Stimulated activated naive CD8-positive, alpha-beta T cell treated with anti-CD3 and anti-CD28 coated beads, Interleukin-15, Interleukin-2, amounts not matched to agents 100 ng/mL and 50 ng/mL, for 24 hours (primary cell): ENCODE results near the gene TANGO6.
"Not testable (repeated sequence)": the region's sequence is repeated elsewhere in the genome, so short reads cannot be mapped to it uniquely, and the experiment has no call there.

Experiments
- H3K27ac Mint-ChIP-seq: one replicate; pipeline ENCODE4 v1.8.0; 2021; ENCODE audit warnings: mild to moderate bottlenecking, mixed read lengths
- H3K27me3 Mint-ChIP-seq: one replicate; pipeline ENCODE4 v1.8.0; 2021; ENCODE audit warnings: mixed read lengths
- H3K36me3 Mint-ChIP-seq: one replicate; pipeline ENCODE4 v1.8.0; 2021; ENCODE audit warnings: low read depth, mixed read lengths
- H3K4me1 Mint-ChIP-seq: one replicate; pipeline ENCODE4 v1.8.0; 2021; ENCODE audit warnings: low read depth, mixed read lengths
- H3K4me3 Mint-ChIP-seq: one replicate; pipeline ENCODE4 v1.8.0; 2021; ENCODE audit warnings: mild to moderate bottlenecking, mixed read lengths
- H3K9me3 Mint-ChIP-seq: one replicate; pipeline ENCODE4 v1.8.0; 2021; ENCODE audit warnings: mixed read lengths

Gene TANGO6

DNA sequence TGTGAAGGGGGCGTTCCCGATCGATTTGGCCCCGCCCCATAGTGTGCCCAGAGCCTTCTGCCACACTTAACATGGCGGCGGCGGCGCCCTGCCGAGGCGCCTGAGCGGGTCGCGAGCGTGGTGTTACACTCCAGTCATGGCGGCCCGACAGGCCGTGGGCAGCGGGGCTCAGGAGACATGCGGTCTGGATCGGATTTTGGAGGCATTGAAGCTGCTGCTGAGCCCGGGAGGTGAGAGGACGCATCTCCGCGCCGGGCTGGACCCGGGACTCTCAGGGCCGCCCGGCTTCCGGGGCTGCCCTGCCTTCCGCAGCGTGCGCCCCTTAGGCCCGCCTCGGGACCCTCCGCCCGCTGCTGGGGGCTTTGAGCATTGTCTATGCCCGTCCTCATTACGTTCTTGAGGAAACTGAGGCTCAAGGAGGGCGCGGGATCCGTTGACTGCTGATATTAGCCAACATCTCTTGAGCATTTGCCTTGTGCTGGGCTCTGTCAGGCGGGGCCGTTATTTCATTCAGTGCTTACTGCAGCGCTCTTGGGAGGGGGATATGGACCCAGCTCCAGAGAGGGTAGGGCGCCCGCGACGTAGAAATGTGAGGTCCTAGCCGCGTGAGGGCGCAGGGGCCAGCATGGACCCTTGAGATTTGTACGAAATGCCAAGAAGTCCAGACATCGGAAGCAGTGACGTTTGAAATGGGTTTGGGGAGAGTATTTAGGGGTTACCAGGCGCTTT lies at the start of gene TANGO6:
TSS of gene TANGO6 (plus strand) at position 50 of the 729 bp plus-strand sequence. CDS start at position 137, 87 bp downstream.
- Mint-ChIP-seq H3K4me3 (peak within 1 kb of the TSS; percentile 90), H3K27ac (peak within 1 kb of the TSS; percentile 96), H3K27me3 (no peaks in the 10 kb centered on the region), H3K4me1 (peaks cover 37% of the 10 kb centered on the region), H3K9me3 (no peaks in the 10 kb centered on the region), H3K36me3 (no peaks in the 10 kb centered on the region)

- Mint-ChIP-seq H3K4me1 (no peaks in the 10 kb centered on the region), H3K9me3 (no peaks in the 10 kb centered on the region), H3K4me3 (no peak overlapping the region), H3K27me3 (peaks cover 4% of the 10 kb centered on the region), H3K27ac (no peak overlapping the region), H3K36me3 (no peaks in the 10 kb centered on the region)
These were observed 44.9 kb upstream of the TANGO6 start for GRCh38 chr16:68798398-68798797.

- Mint-ChIP-seq H3K4me3 (no peak overlapping the region), H3K36me3 (no peaks in the 10 kb centered on the region), H3K27ac (no peak overlapping the region), H3K9me3 (no peaks in the 10 kb centered on the region), H3K4me1 (no peaks in the 10 kb centered on the region), H3K27me3 (peaks cover 4% of the 10 kb centered on the region)
These were observed 43.0 kb upstream of the TANGO6 start for GRCh38 chr16:68800257-68800875.

- Mint-ChIP-seq H3K4me3 (no peak overlapping the region), H3K9me3 (no peaks in the 10 kb centered on the region), H3K27ac (no peak overlapping the region), H3K27me3 (peaks cover 4% of the 10 kb centered on the region), H3K36me3 (no peaks in the 10 kb centered on the region), H3K4me1 (no peaks in the 10 kb centered on the region)
These were observed 41.1 kb upstream of the TANGO6 start for GRCh38 chr16:68802190-68802589.

- no peaks in the 10 kb centered on the region for H3K36me3 Mint-ChIP-seq
- H3K4me1 Mint-ChIP-seq = no peaks in the 10 kb centered on the region
- no peaks in the 10 kb centered on the region for H3K9me3 Mint-ChIP-seq
- H3K27me3 Mint-ChIP-seq = peaks cover 1% of the 10 kb centered on the region
- no peak overlapping the region for H3K27ac Mint-ChIP-seq
- H3K4me3 Mint-ChIP-seq = no peak overlapping the region
These were observed 36.9 kb upstream of the TANGO6 start for GRCh38 chr16:68806422-68806821.

DNA sequence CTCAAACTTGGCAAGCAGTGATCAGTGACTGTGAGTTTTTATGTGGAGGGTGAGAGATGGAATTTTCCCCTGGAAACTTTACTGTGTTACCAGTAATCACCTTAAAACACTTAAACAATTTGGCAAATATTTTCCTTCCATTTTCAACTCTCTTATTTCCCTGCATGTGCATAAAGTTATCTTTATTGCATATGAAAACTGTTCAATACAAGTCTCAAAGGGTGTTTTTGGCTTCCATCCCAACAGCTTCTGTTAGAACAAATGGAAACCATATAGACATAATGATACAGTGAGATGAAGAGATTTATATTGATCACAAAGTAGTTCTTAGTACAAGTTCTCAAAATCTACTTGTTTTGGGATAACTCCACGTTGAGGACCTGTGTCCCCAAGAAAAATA lies 36.4 kb upstream of the TANGO6 start:
- H3K4me1 Mint-ChIP-seq = no peaks in the 10 kb centered on the region

GRCh38 chr16:68814516-68814915 lies 28.8 kb upstream of the TANGO6 start:
- Mint-ChIP-seq H3K4me3 (no peak overlapping the region), H3K36me3 (no peaks in the 10 kb centered on the region), H3K4me1 (no peaks in the 10 kb centered on the region), H3K9me3 (no peaks in the 10 kb centered on the region), H3K27me3 (peaks cover 4% of the 10 kb centered on the region), H3K27ac (no peak overlapping the region)

More for the DNA sequence above, 36.4 kb upstream of the TANGO6 start:
- Mint-ChIP-seq H3K36me3 (no peaks in the 10 kb centered on the region), H3K4me3 (no peak overlapping the region), H3K9me3 (no peaks in the 10 kb centered on the region), H3K27ac (no peak overlapping the region), H3K27me3 (peaks cover 4% of the 10 kb centered on the region)

DNA sequence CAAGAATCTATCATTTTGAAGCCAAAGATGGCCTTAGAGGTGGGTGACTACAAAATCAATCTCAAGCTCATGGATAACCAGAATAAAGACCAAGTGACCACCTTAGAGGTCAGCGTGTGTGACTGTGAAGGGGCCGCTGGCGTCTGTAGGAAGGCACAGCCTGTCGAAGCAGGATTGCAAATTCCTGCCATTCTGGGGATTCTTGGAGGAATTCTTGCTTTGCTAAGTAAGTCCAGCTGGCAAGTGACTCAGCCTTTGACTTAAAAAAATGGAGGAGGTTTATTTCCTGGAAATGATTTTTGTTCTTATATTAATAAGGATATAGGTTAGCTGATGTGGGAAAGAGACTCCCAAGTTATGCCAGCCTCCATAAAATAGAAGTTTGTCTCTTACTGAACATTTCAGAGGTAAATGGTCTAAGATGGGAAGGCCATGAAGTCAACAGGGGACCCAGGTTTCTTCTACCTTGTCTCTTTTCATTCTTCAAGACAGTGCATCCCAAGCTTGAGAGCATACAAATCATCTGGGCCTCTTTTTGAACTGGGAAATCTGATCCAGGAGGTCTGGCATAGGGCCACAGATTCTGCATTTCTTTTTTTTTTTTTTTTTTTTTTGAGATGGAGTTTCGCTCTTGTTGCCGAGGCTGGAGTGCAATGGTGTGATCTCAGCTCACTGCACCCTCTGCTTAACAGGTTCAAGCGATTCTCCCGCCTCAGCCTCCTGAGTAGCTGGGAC lies 19.8 kb upstream of the TANGO6 start:
- H3K4me1 Mint-ChIP-seq = no peaks in the 10 kb centered on the region
- no peaks in the 10 kb centered on the region for H3K36me3 Mint-ChIP-seq
- no peak overlapping the region for H3K27ac Mint-ChIP-seq
- H3K27me3 Mint-ChIP-seq = no peaks in the 10 kb centered on the region
- H3K9me3 Mint-ChIP-seq = peaks cover 5% of the 10 kb centered on the region
- H3K4me3 Mint-ChIP-seq = no peak overlapping the region

GRCh38 chr16:68825427-68825826 lies 17.9 kb upstream of the TANGO6 start:
- Mint-ChIP-seq H3K36me3 (no peaks in the 10 kb centered on the region), H3K27ac (no peak overlapping the region), H3K4me1 (no peaks in the 10 kb centered on the region), H3K9me3 (peaks cover 5% of the 10 kb centered on the region), H3K4me3 (no peak overlapping the region), H3K27me3 (no peaks in the 10 kb centered on the region)

- H3K4me1 Mint-ChIP-seq = no peaks in the 10 kb centered on the region
- no peak overlapping the region for H3K27ac Mint-ChIP-seq
- H3K4me3 Mint-ChIP-seq = no peak overlapping the region
- peaks cover 5% of the 10 kb centered on the region for H3K9me3 Mint-ChIP-seq
- H3K27me3 Mint-ChIP-seq = no peaks in the 10 kb centered on the region
- no peaks in the 10 kb centered on the region for H3K36me3 Mint-ChIP-seq
These were observed 16.7 kb upstream of the TANGO6 start for GRCh38 chr16:68826652-68827051.

DNA sequence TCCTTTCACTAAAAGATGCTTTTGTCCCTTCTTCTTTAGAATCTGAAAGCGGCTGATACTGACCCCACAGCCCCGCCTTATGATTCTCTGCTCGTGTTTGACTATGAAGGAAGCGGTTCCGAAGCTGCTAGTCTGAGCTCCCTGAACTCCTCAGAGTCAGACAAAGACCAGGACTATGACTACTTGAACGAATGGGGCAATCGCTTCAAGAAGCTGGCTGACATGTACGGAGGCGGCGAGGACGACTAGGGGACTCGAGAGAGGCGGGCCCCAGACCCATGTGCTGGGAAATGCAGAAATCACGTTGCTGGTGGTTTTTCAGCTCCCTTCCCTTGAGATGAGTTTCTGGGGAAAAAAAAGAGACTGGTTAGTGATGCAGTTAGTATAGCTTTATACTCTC lies 10.1 kb upstream of the TANGO6 start:
- Mint-ChIP-seq H3K4me1 (no peaks in the 10 kb centered on the region), H3K36me3 (no peaks in the 10 kb centered on the region), H3K27ac (no peak overlapping the region), H3K4me3 (no peak overlapping the region), H3K9me3 (no peaks in the 10 kb centered on the region), H3K27me3 (no peaks in the 10 kb centered on the region)

DNA sequence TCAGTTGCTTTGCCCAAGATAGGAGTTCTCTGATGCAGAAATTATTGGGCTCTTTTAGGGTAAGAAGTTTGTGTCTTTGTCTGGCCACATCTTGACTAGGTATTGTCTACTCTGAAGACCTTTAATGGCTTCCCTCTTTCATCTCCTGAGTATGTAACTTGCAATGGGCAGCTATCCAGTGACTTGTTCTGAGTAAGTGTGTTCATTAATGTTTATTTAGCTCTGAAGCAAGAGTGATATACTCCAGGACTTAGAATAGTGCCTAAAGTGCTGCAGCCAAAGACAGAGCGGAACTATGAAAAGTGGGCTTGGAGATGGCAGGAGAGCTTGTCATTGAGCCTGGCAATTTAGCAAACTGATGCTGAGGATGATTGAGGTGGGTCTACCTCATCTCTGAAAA lies 8.8 kb upstream of the TANGO6 start:
- Mint-ChIP-seq H3K36me3 (no peaks in the 10 kb centered on the region), H3K9me3 (no peaks in the 10 kb centered on the region), H3K27ac (no peak overlapping the region), H3K4me1 (no peaks in the 10 kb centered on the region), H3K27me3 (no peaks in the 10 kb centered on the region), H3K4me3 (no peak overlapping the region)

- no peaks in the 10 kb centered on the region for H3K4me1 Mint-ChIP-seq
- H3K9me3 Mint-ChIP-seq = no peaks in the 10 kb centered on the region
- H3K36me3 Mint-ChIP-seq = no peaks in the 10 kb centered on the region
- no peak overlapping the region for H3K4me3 Mint-ChIP-seq
- H3K27ac Mint-ChIP-seq = no peak overlapping the region
- H3K27me3 Mint-ChIP-seq = no peaks in the 10 kb centered on the region
These were observed 7.4 kb upstream of the TANGO6 start for GRCh38 chr16:68835970-68836369.

GRCh38 chr16:68839831-68840230 lies 3.5 kb upstream of the TANGO6 start:
- Mint-ChIP-seq H3K36me3 (no peaks in the 10 kb centered on the region), H3K27ac (no peak overlapping the region), H3K4me3 (no peak overlapping the region), H3K27me3 (no peaks in the 10 kb centered on the region), H3K9me3 (no peaks in the 10 kb centered on the region), H3K4me1 (peaks cover 13% of the 10 kb centered on the region)

DNA sequence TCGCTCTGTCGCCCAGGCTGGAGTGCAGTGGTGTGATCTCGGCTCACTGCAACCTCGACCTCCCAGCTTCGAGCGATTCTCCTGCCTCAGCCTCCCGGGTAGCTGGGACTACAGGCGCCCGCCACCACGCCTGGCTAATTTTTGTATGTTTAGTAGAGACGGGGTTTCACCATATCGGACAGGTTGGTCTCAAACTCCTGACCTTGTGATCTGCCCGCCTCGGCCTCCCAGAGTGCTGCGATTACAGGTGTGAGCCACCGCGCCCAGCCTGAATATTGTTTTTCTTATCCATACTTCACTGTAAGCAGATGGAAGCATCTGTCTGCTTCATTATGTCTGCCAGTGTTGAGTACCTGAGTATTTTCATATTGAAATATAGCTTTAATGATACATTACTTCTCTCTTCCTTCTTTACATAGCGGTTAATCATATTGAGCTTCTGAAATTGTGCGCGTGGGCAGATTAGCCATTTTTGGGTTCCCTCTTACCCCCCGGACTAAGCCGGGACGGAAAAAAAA lies 308 bp upstream of the TANGO6 start:
- not testable (repeated sequence) for H3K27me3 Mint-ChIP-seq, H3K9me3 Mint-ChIP-seq, H3K36me3 Mint-ChIP-seq
- peak overlapping the region; percentile 90 for H3K4me3 Mint-ChIP-seq
- H3K27ac Mint-ChIP-seq = peak overlapping the region; percentile 96
- H3K4me1 Mint-ChIP-seq = peaks cover 35% of the 10 kb centered on the region
